ENCODE results near the gene RPL22. TPM values are rescaled to one million over a fixed set of nuclear protein-coding genes. Genes with fewer than 3 reads are reported as not detected.

RPL22 gene
- total RNA-seq, 2 experiments from 2014 or later = 395 to 433 TPM

- no peak for DNase-seq
- Mint-ChIP-seq H3K4me1 (ENCODE audit: low read depth) (peaks cover 8% of the 10 kb centered on the region), H3K4me3 (no peak overlapping the region), H3K27ac (no peak overlapping the region), H3K9me3 (no peaks in the 10 kb centered on the region), H3K27me3 (peaks cover 13% of the 10 kb centered on the region), H3K36me3 (no peaks in the 10 kb centered on the region)
- ChIA-PET CTCF (no interaction called here), POLR2A (no interaction called here)
- intact Hi-C loops (cut with micrococcal nuclease) = no loop called here
Observed at GRCh38 chr1:6154525-6155319, 44.7 kb downstream of the RPL22 start.

GRCh38 chr1:6152882-6153281 lies 46.5 kb downstream of the RPL22 start:
- POLR2A ChIA-PET = interaction anchor here (0.6 kb wide), 1 partner anchor 46 kb away, joined by 4 read pairs; no protein-coding TSS in a partner anchor
- Mint-ChIP-seq H3K27ac (no peak overlapping the region), H3K4me1 (ENCODE audit: low read depth) (peaks cover 9% of the 10 kb centered on the region), H3K36me3 (no peaks in the 10 kb centered on the region), H3K27me3 (peaks cover 10% of the 10 kb centered on the region), H3K9me3 (no peaks in the 10 kb centered on the region), H3K4me3 (no peak overlapping the region)
- CTCF ChIA-PET = interaction anchor here (1.0 kb wide), 1 partner anchor 9 kb away, joined by 4 read pairs; no protein-coding TSS in a partner anchor
- no peak for DNase-seq
- intact Hi-C loops (cut with micrococcal nuclease) = no loop called here

DNA sequence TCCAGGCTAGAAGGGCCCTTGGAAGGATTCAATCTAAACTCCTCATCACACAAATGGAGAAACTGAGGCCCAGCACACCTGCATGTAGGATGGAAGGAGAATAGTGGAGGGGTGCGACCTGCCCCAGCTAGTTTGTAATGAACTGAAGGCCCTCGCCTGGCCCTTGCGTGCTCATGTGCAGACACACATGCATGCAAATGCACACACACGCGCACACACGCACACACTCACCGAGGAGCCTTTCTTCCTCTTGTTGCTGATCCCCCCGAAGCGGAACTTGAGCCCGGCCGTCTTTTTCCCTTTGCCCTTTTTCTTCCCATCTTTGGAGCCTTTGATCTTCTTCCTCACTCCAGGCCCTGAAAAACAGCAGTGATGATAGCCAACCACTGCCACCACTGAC lies 47.2 kb downstream of the RPL22 start:
- no peak for DNase-seq
- Mint-ChIP-seq H3K4me3 (no peak overlapping the region), H3K4me1 (ENCODE audit: low read depth) (peaks cover 3% of the 10 kb centered on the region), H3K27ac (no peak overlapping the region), H3K9me3 (no peaks in the 10 kb centered on the region), H3K27me3 (peaks cover 9% of the 10 kb centered on the region), H3K36me3 (no peaks in the 10 kb centered on the region)
- CTCF ChIA-PET = interaction anchor here (1.0 kb wide), 1 partner anchor 10 kb away, joined by 4 read pairs; no protein-coding TSS in a partner anchor
- intact Hi-C loops (cut with micrococcal nuclease) = no loop called here
- POLR2A ChIA-PET = interaction anchor here (0.6 kb wide), 1 partner anchor 46 kb away, joined by 4 read pairs; no protein-coding TSS in a partner anchor

- CTCF ChIA-PET = no interaction called here
- POLR2A ChIA-PET = no interaction called here
- peaks cover 7% of the 10 kb centered on the region for H3K27me3 Mint-ChIP-seq
Observed at GRCh38 chr1:6151291-6151822, 48.0 kb downstream of the RPL22 start.

DNA sequence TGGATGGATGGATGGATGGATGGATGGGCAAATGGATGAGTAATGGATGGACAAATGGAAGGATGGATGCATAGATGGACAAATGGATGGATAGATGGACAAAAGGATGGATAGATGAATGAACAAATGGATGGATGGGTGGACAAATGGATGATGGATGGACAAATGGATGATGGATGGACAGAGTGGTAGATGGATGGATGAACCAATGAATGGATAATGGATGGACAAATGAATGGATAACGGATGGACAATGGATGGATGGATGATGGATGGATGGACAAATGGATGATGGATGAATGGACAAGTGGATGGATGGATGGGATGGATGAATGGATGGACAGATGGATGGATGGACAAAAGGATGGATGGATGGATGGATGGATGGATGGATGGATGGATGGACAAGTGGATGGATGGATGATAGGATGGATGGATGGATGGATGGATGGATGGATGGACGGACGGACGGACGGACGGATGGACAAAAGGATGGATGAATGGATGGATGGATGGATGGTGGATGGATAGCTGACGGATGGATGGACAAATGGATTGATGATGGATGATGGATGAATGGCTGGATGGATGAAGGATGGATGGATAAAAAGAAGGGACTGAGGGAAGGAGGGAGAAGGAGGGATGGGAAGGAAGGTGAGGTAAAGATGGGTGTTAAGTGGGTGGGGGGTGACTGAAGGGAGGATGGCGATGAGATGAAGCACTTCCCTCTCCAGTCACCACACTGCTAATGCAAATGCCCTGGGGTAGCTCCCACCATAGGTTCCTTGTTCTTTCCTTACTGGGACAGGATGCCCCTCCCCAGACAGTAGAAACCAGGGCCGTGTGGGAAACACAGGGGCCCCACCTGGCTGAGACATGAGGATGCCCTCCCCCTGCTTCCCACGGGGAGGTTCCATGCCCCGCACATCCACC lies 49.1 kb downstream of the RPL22 start:
- peaks cover 3% of the 10 kb centered on the region for H3K4me1 Mint-ChIP-seq (ENCODE audit: low read depth)
- H3K27me3 Mint-ChIP-seq = peaks cover 7% of the 10 kb centered on the region
- no peaks in the 10 kb centered on the region for H3K9me3 Mint-ChIP-seq
- no peak overlapping the region for H3K27ac Mint-ChIP-seq
- H3K36me3 Mint-ChIP-seq = no peaks in the 10 kb centered on the region
- H3K4me3 Mint-ChIP-seq = no peak overlapping the region
- intact Hi-C loops (cut with micrococcal nuclease) = no loop called here
- POLR2A ChIA-PET = no interaction called here
- CTCF ChIA-PET = no interaction called here
- DNase-seq = no peak

More at GRCh38 chr1:6151291-6151822, 48.0 kb downstream of the RPL22 start:
- Mint-ChIP-seq H3K4me3 (no peak overlapping the region), H3K36me3 (no peaks in the 10 kb centered on the region), H3K4me1 (ENCODE audit: low read depth) (peaks cover 3% of the 10 kb centered on the region), H3K27ac (no peak overlapping the region), H3K9me3 (no peaks in the 10 kb centered on the region)
- intact Hi-C loops (cut with micrococcal nuclease) = no loop called here
- DNase-seq = no peak

- ChIA-PET POLR2A (no interaction called here), CTCF (no interaction called here)
- Mint-ChIP-seq H3K4me3 (no peak overlapping the region), H3K9me3 (no peaks in the 10 kb centered on the region), H3K36me3 (no peaks in the 10 kb centered on the region), H3K4me1 (ENCODE audit: low read depth) (peaks cover 3% of the 10 kb centered on the region), H3K27ac (no peak overlapping the region), H3K27me3 (peaks cover 7% of the 10 kb centered on the region)
- intact Hi-C loops (cut with micrococcal nuclease) = no loop called here
- no peak for DNase-seq
Observed at GRCh38 chr1:6149597-6149996, 49.8 kb downstream of the RPL22 start.

DNA sequence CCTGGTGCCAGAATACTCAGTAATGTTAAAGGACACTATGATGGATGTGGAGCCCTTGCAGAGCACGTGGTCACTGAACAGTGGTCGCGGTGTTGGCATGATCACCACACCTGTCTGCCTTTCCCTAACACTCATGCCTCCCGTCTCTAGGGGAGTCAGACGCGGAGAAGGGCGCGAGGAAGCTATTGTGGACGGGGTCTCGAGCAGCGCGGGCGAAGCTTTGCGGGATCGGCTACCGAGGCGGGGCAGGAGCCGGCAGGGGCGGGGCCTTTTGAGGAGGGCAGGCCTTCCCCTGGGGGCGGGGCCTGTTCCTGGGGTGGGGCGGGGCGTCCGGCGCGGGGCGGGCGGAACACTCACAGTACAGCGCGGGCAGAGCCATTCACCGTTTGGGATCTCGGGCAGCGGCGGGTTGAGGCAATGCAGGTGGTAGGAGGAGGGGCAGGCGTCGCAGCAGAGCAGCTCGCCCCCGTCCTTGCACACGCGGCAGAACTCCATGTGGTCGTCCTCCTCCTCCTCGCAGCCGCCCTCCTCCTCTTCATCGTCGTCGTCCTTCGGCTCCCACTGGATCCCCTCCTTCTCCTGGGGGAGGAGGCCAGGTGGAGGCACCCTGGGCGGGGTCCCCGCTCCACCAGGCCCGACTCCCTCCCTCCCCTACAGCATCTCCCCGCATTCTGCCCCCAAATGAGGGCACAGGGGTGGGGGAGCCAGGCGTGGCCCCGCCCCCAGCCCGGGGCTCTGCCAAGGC lies 50.7 kb downstream of the RPL22 start:
- Mint-ChIP-seq H3K36me3 (no peaks in the 10 kb centered on the region), H3K9me3 (no peaks in the 10 kb centered on the region), H3K4me1 (ENCODE audit: low read depth) (peaks cover 3% of the 10 kb centered on the region), H3K4me3 (peak overlapping the region; percentile 43), H3K27me3 (peaks cover 7% of the 10 kb centered on the region), H3K27ac (no peak overlapping the region)
- POLR2A ChIA-PET = interaction anchor here (0.5 kb wide), 1 partner anchor 46 kb away, joined by 3 read pairs; no protein-coding TSS in a partner anchor
- CTCF ChIA-PET = interaction anchor here (1.0 kb wide), 1 partner anchor 98 kb away, joined by 3 read pairs; no protein-coding TSS in a partner anchor
- intact Hi-C loops (cut with micrococcal nuclease) = loop anchor here (1.0 kb wide), 1 partner anchor 27 kb away; no protein-coding TSS in a partner anchor
- DNase-seq = peak; percentile 81

GRCh38 chr1:6145864-6146410 lies 53.5 kb downstream of the RPL22 start:
- H3K27ac Mint-ChIP-seq = no peak overlapping the region

DNA sequence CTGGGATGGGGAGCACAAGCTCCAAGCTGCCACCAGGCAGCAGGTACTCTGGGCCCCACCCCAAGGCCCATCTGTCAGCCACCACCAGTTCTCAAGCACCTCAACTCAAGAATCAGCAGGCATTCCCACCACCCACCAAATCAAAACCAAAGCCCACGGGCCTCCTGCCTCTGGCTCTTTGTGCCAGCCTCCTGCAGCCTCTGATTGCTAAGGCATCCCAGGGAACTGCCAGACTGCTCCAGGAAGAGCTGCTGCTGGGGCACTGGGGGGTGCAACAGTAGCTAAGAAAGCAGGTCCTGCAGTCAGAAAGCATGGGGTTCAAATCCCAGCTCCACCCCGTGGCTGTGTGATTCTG lies 54.0 kb downstream of the RPL22 start:
- no peak for DNase-seq
- intact Hi-C loops (cut with micrococcal nuclease) = no loop called here
- H3K36me3 Mint-ChIP-seq = no peaks in the 10 kb centered on the region
- peaks cover 3% of the 10 kb centered on the region for H3K4me1 Mint-ChIP-seq (ENCODE audit: low read depth)
- CTCF ChIA-PET = no interaction called here
- no peak overlapping the region for H3K27ac Mint-ChIP-seq
- POLR2A ChIA-PET = no interaction called here
- no peak overlapping the region for H3K4me3 Mint-ChIP-seq
- no peaks in the 10 kb centered on the region for H3K9me3 Mint-ChIP-seq
- H3K27me3 Mint-ChIP-seq = peaks cover 7% of the 10 kb centered on the region

More at GRCh38 chr1:6145864-6146410, 53.5 kb downstream of the RPL22 start:
- no peak overlapping the region for H3K4me3 Mint-ChIP-seq
- H3K9me3 Mint-ChIP-seq = no peaks in the 10 kb centered on the region
- peaks cover 7% of the 10 kb centered on the region for H3K27me3 Mint-ChIP-seq
- H3K4me1 Mint-ChIP-seq (ENCODE audit: low read depth) = peaks cover 3% of the 10 kb centered on the region
- intact Hi-C loops (cut with micrococcal nuclease) = no loop called here
- no peaks in the 10 kb centered on the region for H3K36me3 Mint-ChIP-seq
- no peak for DNase-seq
- ChIA-PET CTCF (no interaction called here), POLR2A (no interaction called here)

- ChIA-PET POLR2A (no interaction called here), CTCF (no interaction called here)
- H3K27ac Mint-ChIP-seq = no peak overlapping the region
- no peak overlapping the region for H3K4me3 Mint-ChIP-seq
- DNase-seq = no peak
- no peaks in the 10 kb centered on the region for H3K36me3 Mint-ChIP-seq
- H3K4me1 Mint-ChIP-seq (ENCODE audit: low read depth) = peaks cover 3% of the 10 kb centered on the region
- intact Hi-C loops (cut with micrococcal nuclease) = no loop called here
- H3K9me3 Mint-ChIP-seq = no peaks in the 10 kb centered on the region
- H3K27me3 Mint-ChIP-seq = peaks cover 7% of the 10 kb centered on the region
Observed at GRCh38 chr1:6144647-6145395, 54.6 kb downstream of the RPL22 start.

- Mint-ChIP-seq H3K9me3 (no peaks in the 10 kb centered on the region), H3K4me1 (ENCODE audit: low read depth) (peaks cover 3% of the 10 kb centered on the region), H3K4me3 (no peak overlapping the region), H3K36me3 (no peaks in the 10 kb centered on the region), H3K27me3 (peaks cover 7% of the 10 kb centered on the region), H3K27ac (no peak overlapping the region)
- CTCF ChIA-PET = no interaction called here
- intact Hi-C loops (cut with micrococcal nuclease) = no loop called here
- POLR2A ChIA-PET = no interaction called here
- DNase-seq = no peak
Observed at GRCh38 chr1:6144175-6144574, 55.2 kb downstream of the RPL22 start.

All from activated CD4-positive, alpha-beta memory T cell treated with anti-CD3 and anti-CD28 coated beads for 36 hours (primary cell).